Esophagus squamous epithelium (tissue), 5 donors: ENCODE results near the gene PPIAL4G. TPM values are rescaled to one million over a fixed set of nuclear protein-coding genes. Genes with fewer than 3 reads are reported as not detected.
"Not testable (repeated sequence)": the region's sequence is repeated elsewhere in the genome, so short reads cannot be mapped to it uniquely, and the experiment has no call there.

Experiments used
- DNase-seq: peaks from one replicate; lab custom pipeline; 2025; lab: John Stamatoyannopoulos, UW
- H3K27ac ChIP-seq, 4 donors: fragments of 200-600 bp; sonication (generic); one replicate each; pipeline ENCODE4 v1.5.1; 2016 to 2019; ENCODE audit warnings: mild to moderate bottlenecking in 1 of 4
- H3K27me3 ChIP-seq, 4 donors: fragments of 200-600 bp; sonication (generic); 1 replicate in 3 of 4; 2 replicates in 1 of 4; pipeline versions ENCODE4 v1.5.1 to v1.6.0; 2017 to 2021; ENCODE audit warnings: antibody characterized with exemption in 1 of 4
- H3K36me3 ChIP-seq, 3 donors: fragments of 200-600 bp; sonication (generic); one replicate each; pipeline ENCODE4 v1.5.1; 2016 to 2019
- H3K4me1 ChIP-seq, 3 donors: fragments of 200-600 bp; sonication (generic); one replicate each; pipeline ENCODE4 v1.5.1; 2017 to 2019
- H3K4me3 ChIP-seq, 4 donors: fragments of 200-600 bp; sonication (generic); 1 replicate in 3 of 4; 2 replicates in 1 of 4; pipeline ENCODE4 v1.5.1; 2016 to 2019; ENCODE audit warnings: mild to moderate bottlenecking in 2 of 4, moderate library complexity in 1 of 4
- H3K9me3 ChIP-seq, 3 donors: fragments of 200-600 bp; sonication (generic); one replicate each; pipeline ENCODE4 v1.5.1; 2016 to 2019
- CTCF ChIP-seq, 6 experiments: fragments of 450-650 bp in 4 of 6; fragments of 200-600 bp in 2 of 6; sonication (generic) in 2 of 6; IDR thresholded peaks; one replicate each; pipeline ENCODE4 v1.5.1; 2016 to 2019; ENCODE audit warnings: antibody characterized with exemption in 6 of 6, mild to moderate bottlenecking in 4 of 6, moderate library complexity in 4 of 6
- POLR2A ChIP-seq, 4 donors: fragments of 450-650 bp; IDR thresholded peaks; one replicate each; pipeline ENCODE4 v1.6.1; 2017; ENCODE audit warnings: antibody characterized with exemption in 4 of 4, mild to moderate bottlenecking in 4 of 4, moderate library complexity in 3 of 4
- WGBS, 2 donors: methylation state at CpG; one replicate each; pipeline ENCODE4 v1.1.5; 2018; 5-methylcytosine and 5-hydroxymethylcytosine counted together
- intact Hi-C: fragments of 100-400 bp; cut with DNase I; formaldehyde crosslinking; loops from one replicate; pipeline ENCODE4 v1.15.0; 2022
- total RNA-seq, 4 donors: library from RNA; depleted of rRNA; stranded (reverse); fragments of >200 nt; gene quantifications; one replicate each; pipeline ENCODE4 v1.1.0, GENCODE V29; 2016
- donor health status: DM: yes; HTN: yes; CAD: no.

PPIAL4G gene
- total RNA-seq, 4 donors from 2014 or later = not detected

- intact Hi-C loops, H3K9me3 ChIP-seq, H3K36me3 ChIP-seq, H3K27ac ChIP-seq, H3K4me1 ChIP-seq, H3K4me3 ChIP-seq, H3K27me3 ChIP-seq, DNase-seq: not testable (repeated sequence)
- WGBS, 2 donors = no CpG with 5 or more reads among the region's 4 CpGs
Measured at GRCh38 chr1:148481134-148481533, 2.0 kb downstream of the PPIAL4G start.

DNA sequence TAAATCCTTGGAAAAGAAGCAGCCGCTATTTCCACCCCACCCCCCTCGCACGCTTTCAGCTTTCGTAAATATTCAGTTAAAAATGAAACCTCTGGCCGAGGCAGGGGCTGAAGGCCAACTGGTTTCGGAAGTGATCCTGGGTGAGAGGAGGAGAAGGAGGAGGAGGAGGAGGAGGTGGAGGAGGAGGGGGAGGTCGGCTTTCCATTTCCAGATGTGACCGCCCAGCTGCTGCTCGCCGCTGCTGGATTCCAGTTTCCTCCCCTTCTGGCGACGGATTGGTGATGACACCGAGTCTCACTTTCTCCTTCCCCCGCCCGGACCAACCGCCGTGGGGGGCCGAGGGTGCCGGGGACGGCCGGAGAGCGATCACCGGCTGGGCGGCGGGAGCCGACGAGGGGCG is 23.4 kb downstream of the PPIAL4G start:
- TF ChIP-seq POLR2A (IDR thresholded peaks at IDR 0.05) = peak in 1 of 4 donors; percentile 28
- Histone ChIP-seq H3K4me3 (peak overlapping the region; percentile 59 to 82 (median 64)), H3K27ac (peak overlapping the region; percentile 90 to 93 (median 90))
- DNase-seq, H3K36me3 ChIP-seq, H3K9me3 ChIP-seq, intact Hi-C loops, H3K4me1 ChIP-seq, H3K27me3 ChIP-seq: not testable (repeated sequence)
- WGBS, 2 donors = 0% methylated on average over 1 to 5 of the region's 28 CpGs

DNA sequence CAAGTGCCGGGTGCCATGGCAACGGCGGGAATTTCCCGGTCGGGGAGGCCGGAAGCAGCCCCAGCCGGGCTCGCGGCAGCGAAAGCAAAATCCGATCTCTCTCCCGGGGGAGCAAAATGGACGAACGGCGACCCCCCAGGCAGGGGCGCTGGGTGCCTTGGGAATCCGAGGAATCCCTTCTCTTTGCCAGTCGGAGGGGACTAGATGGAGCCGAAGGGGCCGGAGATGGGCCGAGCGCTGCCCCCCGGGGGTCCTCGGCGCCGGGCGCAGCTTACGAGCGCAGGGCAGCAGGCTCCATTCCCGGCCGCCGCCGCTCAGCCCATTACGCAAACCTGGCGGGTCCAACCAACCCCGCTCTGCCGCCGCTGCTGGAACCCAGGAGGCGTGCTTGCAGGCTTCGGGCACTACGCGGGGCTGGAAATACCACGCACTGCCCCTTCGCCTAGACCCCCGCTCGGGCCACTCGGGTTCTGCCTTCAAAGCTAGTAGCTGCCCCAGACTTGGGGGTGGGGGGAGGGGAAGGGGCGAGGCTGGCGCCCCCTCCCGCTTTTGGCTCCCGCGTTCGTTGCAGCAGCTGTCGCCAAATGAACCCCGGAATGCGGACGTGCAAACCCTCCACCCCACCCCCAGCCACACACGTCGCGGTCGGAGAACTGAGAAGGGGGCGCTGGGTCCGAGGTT is 24.1 kb downstream of the PPIAL4G start:
- DNase-seq, H3K9me3 ChIP-seq: not testable (repeated sequence)

DNA sequence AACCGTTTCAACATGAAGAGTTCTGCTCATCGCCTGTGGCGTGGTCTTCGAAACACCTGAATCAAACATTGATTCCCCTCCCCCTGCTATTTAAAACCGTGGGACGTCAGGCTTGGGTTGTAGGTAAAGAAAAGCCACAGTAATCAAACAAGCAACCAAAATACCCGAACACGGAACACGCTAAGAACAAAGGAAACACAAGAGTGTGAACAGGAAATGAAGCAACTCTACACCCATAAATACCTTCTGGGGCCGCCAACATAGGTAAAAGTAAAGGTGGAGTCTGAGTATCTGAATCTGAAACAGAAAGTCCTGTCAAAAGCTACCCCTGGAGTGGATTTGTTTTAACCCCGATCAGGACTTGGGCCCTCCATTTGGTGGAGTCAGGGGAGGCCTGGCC is 24.7 kb downstream of the PPIAL4G start:
- 0% methylated on average over 3 to 6 of the region's 11 CpGs for WGBS, 2 donors
- Histone ChIP-seq H3K4me3 (peak overlapping the region; percentile 59 to 82 (median 64)), H3K27ac (peak overlapping the region; percentile 90 to 93 (median 90))
- intact Hi-C loops, H3K9me3 ChIP-seq, H3K4me1 ChIP-seq, H3K36me3 ChIP-seq, DNase-seq, H3K27me3 ChIP-seq: not testable (repeated sequence)

More for the DNA sequence above, 24.1 kb downstream of the PPIAL4G start:
- WGBS, 2 donors = no CpG with 5 or more reads among the region's 63 CpGs
- H3K27me3 ChIP-seq, intact Hi-C loops, H3K36me3 ChIP-seq, H3K4me1 ChIP-seq: not testable (repeated sequence)
- Histone ChIP-seq H3K27ac (peak overlapping the region; percentile 90 to 93 (median 90)), H3K4me3 (peak overlapping the region; percentile 59 to 82 (median 64))

DNA sequence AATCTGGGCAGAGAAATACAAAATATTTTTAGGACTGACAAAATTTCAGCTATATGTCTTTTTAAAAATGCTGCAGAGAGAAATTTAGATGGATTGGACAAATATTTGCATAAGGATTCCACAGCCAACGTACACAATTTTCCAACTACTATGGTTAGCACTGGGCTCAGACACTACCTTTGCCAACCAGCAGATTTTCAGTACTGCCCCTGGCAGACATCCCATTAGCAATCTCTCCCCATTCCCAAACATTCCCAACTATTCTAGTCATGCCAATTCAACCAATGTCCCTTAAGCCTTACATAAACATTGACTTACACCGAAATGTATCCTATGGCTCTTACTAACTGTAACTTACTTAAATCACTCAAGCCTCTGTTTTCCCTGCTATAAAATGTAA is 30.3 kb downstream of the PPIAL4G start:
- H3K27ac ChIP-seq, H3K4me1 ChIP-seq, DNase-seq, H3K36me3 ChIP-seq, intact Hi-C loops, H3K9me3 ChIP-seq, H3K27me3 ChIP-seq, H3K4me3 ChIP-seq: not testable (repeated sequence)
- 22 to 48% methylated on average over 2 of the region's 2 CpGs for WGBS, 2 donors

DNA sequence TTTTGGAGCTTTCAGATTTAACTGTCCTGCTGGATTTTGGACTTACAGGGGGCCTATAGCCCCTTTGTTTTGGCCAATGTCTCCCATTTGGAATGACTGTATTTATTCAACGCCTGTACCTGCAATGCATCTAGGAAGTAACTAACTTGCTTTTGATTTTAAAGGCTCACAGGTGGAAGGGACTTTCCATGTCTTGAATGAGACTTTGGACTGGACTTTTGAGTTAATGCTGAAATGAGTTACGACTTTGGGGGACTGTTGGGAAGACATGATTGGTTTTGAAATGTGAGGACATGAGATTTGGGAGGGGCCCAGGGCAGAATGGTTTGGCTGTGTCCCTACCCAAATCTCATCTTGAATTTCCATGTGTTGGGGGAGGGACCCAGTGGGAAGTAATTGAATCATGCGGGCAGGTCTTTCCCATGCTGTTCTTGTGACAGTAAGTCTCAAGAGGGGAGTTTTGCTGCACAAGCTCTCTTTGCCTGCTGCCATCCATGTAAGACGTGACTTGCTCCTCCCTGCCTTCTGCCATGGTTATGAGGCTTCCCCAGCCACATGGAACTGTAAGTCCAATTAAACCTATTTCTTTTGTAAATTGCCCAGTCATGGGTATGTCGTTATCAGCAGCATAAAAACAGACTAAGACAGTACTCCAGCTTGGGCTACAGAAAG is 43.3 kb downstream of the PPIAL4G start:
- intact Hi-C loops, H3K27ac ChIP-seq, H3K27me3 ChIP-seq, DNase-seq, H3K4me1 ChIP-seq, H3K9me3 ChIP-seq, H3K4me3 ChIP-seq: not testable (repeated sequence)
- 85 to 93% methylated on average over 5 of the region's 5 CpGs for WGBS, 2 donors
- peaks cover 0 to 13% (median 0%) of the 10 kb centered on the region in 3 donors for H3K36me3 ChIP-seq

DNA sequence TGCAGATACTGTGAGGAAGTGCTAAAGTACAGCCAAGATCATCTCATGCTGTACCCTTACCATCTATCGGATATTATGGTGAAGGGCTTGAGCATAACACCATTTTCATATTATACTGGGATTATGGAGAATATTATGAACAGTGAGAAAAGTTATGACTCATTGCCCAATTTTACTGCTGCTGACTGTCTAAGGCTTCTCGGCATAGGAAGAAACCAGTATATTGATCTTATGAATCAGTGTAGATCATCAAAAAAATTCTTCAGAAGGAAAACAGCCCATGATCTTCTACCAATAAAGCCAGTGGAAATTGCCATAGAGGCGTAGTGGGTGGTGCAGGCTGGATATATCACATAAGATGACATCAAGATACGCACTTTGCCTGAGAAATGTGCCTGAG is 47.7 kb downstream of the PPIAL4G start:
- DNase-seq = no peak
- no peak overlapping the region for H3K27ac ChIP-seq
- no peaks in the 10 kb centered on the region for H3K9me3 ChIP-seq
- H3K27me3 ChIP-seq = no peaks in the 10 kb centered on the region
- no peak overlapping the region for H3K4me3 ChIP-seq
- 86 to 88% methylated on average over 4 of the region's 4 CpGs for WGBS, 2 donors
- TF ChIP-seq POLR2A (IDR thresholded peaks at IDR 0.05) (no peak), CTCF (IDR thresholded peaks at IDR 0.05) (no peak)
- H3K36me3 ChIP-seq = peaks cover 0 to 17% (median 0%) of the 10 kb centered on the region in 3 donors
- intact Hi-C loops = no loop called here
- H3K4me1 ChIP-seq = peaks cover 0 to 23% (median 9%) of the 10 kb centered on the region in 3 donors

GRCh38 chr1:148434832-148435231 is 48.3 kb downstream of the PPIAL4G start:
- H3K4me1 ChIP-seq = peaks cover 0 to 23% (median 9%) of the 10 kb centered on the region in 3 donors
- intact Hi-C loops = no loop called here
- no peak overlapping the region for H3K4me3 ChIP-seq
- TF ChIP-seq CTCF (IDR thresholded peaks at IDR 0.05) (no peak), POLR2A (IDR thresholded peaks at IDR 0.05) (no peak)
- H3K36me3 ChIP-seq = peaks cover 0 to 17% (median 0%) of the 10 kb centered on the region in 3 donors
- no peaks in the 10 kb centered on the region for H3K9me3 ChIP-seq
- no peak overlapping the region for H3K27ac ChIP-seq
- WGBS, 2 donors = 100% methylated on average over 3 of the region's 28 CpGs; no CpG with 5 or more reads in 1 of the 2 donors
- no peak for DNase-seq
- H3K27me3 ChIP-seq = no peaks in the 10 kb centered on the region

DNA sequence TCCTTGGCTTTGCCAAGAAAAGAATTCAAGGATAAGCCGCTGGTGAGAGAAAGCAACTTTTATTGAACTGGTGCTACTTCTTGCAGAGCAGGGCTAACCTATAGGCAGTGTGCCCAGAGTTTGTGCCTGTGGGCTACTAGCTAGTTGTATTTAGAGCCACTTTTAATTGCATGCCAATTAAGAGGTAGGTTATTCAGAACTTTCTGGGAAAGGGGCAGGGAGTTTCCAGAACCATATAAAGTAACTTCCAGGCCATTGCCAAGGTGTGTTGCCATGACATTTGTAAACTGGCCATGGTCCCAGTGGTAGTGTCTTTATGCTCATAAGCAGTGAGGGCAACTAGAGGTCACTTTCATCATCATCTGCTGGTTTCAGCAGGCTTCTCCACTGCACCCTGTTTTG is 50.2 kb downstream of the PPIAL4G start:
- intact Hi-C loops, H3K4me3 ChIP-seq, H3K27me3 ChIP-seq, DNase-seq, H3K9me3 ChIP-seq: not testable (repeated sequence)
- Histone ChIP-seq H3K27ac (peak overlapping the region; percentile 9 to 73 (median 70)), H3K4me1 (peaks cover 0 to 23% (median 9%) of the 10 kb centered on the region in 3 donors), H3K36me3 (peaks cover 0 to 31% (median 0%) of the 10 kb centered on the region in 3 donors)
- 25 to 70% methylated on average over 1 of the region's 1 CpG for WGBS, 2 donors
